Left lung (tissue), 10 donors: Measurements from ENCODE around the gene ICE2. TPM values are rescaled to one million over a fixed set of nuclear protein-coding genes. Genes with fewer than 3 reads are reported as not detected.
"Not testable (repeated sequence)": the region's sequence is repeated elsewhere in the genome, so short reads cannot be mapped to it uniquely, and the experiment has no call there.

Experiments
- ATAC-seq: fragments of 200-7000 bp; cut with Tn5 transposase; one replicate; pipeline ENCODE4 v1.9.1; 2020; ENCODE audit warnings: moderate library complexity
- DNase-seq, 4 donors: peaks; one replicate each; pipeline ENCODE4 v3.0.0-alpha.2; 2013 to 2020
- H3K27ac ChIP-seq, 2 donors: fragments of 200-600 bp; sonication (generic) in 1 of 2; one replicate each; pipeline versions ENCODE4 v1.5.0 to v1.8.0; 2020 to 2021
- H3K27me3 ChIP-seq, 2 donors: fragments of 200-600 bp; sonication (generic) in 1 of 2; one replicate each; pipeline versions ENCODE4 v1.5.0 to v1.8.0; 2020 to 2021
- H3K36me3 ChIP-seq, 2 donors: fragments of 200-600 bp; sonication (generic) in 1 of 2; one replicate each; pipeline versions ENCODE4 v1.5.0 to v1.8.0; 2020 to 2021
- H3K4me1 ChIP-seq, 2 donors: fragments of 200-600 bp; one replicate each; pipeline ENCODE4 v1.8.0; 2021
- H3K4me3 ChIP-seq, 2 donors: fragments of 200-600 bp; sonication (generic) in 1 of 2; one replicate each; pipeline versions ENCODE4 v1.5.0 to v1.8.0; 2020 to 2021; ENCODE audit warnings: mild to moderate bottlenecking in 1 of 2
- H3K9me3 ChIP-seq, 2 donors: fragments of 200-600 bp; sonication (generic) in 1 of 2; one replicate each; pipeline versions ENCODE4 v1.5.0 to v1.8.0; 2020 to 2021
- intact Hi-C, 2 donors: fragments of 100-400 bp; cut with DNase I; formaldehyde crosslinking; loops; one replicate each; pipeline versions ENCODE4 v1.11.2 to v1.14.2; 2022
- polyA plus RNA-seq, 6 donors: library from polyadenylated mRNA; unstranded; fragments of 120-200 nt; gene quantifications; one replicate each; pipeline ENCODE4 v1.2.1, GENCODE V29; 2013; ENCODE audit not compliant: insufficient read length in 6 of 6
- total RNA-seq, 2 donors: library from RNA; stranded (reverse); fragmentation: NEBNext Ultra II Directional; extraction: Animal tissue kit (Norgen Biotek cat#: 25700); gene quantifications; one replicate each; pipeline ENCODE4 v1.2.1, GENCODE V29; 2021
- TF ChIP-seq, protein P1 (sequence below), 2 donors: fragments of 200-600 bp; sonication (generic) in 1 of 2; IDR thresholded peaks; one replicate each; pipeline versions ENCODE4 v1.5.0 to v1.8.0; 2021; ENCODE audit warnings: antibody characterized with exemption in 2 of 2
- donor health status: DM: no; HTN: yes; CAD: no.
- donor health status: DM: no; HTN: no; CAD: no.

ICE2 gene
- total and polyA plus RNA-seq, 8 donors: 35.9 to 94.4 (median 80.8) TPM

DNA sequence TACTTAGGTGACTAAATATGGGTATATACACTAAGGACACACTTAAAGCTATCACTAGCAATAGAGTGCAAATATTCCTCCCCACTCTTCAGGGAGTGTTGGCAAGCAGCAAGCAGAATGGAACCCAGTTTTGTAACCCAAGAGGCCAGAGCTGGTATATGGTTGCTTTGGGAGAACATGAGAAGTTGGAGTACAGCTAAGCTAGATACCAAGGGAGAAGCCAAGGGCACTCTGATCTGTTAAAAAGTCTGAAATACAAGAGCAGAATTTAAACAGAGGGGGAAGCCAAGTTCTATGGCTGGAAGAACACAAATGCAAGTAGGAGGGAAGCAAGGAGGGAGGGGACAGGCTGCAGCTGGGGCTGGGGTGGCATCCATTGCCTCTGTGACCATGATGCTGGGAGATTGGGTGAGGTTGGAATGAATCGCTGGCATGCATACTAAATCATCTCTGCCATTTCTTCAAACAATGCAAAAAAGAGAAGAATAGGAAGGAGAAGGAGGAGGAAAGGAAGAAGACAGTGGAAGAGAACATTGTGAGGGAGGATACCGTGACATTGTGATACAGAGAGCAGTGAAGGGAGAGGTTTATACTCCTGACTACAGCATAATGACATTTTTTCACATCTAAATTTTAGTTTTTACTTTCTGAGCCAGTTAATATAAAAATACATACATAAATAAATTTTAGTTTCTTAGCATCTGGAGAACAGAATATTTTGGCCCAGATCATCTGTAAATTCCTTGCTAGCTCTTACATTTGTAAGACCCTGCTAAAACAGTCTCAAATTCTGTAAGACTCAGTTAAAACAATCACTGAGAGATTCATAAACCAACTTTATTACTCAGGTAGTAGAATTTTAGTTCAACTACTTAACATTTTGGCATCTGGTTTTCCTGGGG, 72.2 kb downstream of the ICE2 start:
- Histone ChIP-seq H3K9me3 (no peaks in the 10 kb centered on the region), H3K4me1 (peaks cover 18 to 31% of the 10 kb centered on the region in 2 donors), H3K27me3 (no peaks in the 10 kb centered on the region), H3K4me3 (no peak overlapping the region), H3K27ac (peak overlapping the region in 1 of 2 donors; percentile 72), H3K36me3 (no peaks in the 10 kb centered on the region)
- TF ChIP-seq, protein P1, sequence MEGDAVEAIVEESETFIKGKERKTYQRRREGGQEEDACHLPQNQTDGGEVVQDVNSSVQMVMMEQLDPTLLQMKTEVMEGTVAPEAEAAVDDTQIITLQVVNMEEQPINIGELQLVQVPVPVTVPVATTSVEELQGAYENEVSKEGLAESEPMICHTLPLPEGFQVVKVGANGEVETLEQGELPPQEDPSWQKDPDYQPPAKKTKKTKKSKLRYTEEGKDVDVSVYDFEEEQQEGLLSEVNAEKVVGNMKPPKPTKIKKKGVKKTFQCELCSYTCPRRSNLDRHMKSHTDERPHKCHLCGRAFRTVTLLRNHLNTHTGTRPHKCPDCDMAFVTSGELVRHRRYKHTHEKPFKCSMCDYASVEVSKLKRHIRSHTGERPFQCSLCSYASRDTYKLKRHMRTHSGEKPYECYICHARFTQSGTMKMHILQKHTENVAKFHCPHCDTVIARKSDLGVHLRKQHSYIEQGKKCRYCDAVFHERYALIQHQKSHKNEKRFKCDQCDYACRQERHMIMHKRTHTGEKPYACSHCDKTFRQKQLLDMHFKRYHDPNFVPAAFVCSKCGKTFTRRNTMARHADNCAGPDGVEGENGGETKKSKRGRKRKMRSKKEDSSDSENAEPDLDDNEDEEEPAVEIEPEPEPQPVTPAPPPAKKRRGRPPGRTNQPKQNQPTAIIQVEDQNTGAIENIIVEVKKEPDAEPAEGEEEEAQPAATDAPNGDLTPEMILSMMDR (IDR thresholded peaks at IDR 0.05): no peak
- intact Hi-C loops: no loop called here
- ATAC-seq (peak; percentile 32), DNase-seq (no peak)

- intact Hi-C loops: no loop called here
- Histone ChIP-seq H3K27me3 (no peaks in the 10 kb centered on the region), H3K9me3 (no peaks in the 10 kb centered on the region), H3K4me3 (no peak overlapping the region), H3K4me1 (peaks cover 18 to 31% of the 10 kb centered on the region in 2 donors), H3K27ac (no peak overlapping the region), H3K36me3 (no peaks in the 10 kb centered on the region)
- TF ChIP-seq, protein P1 (IDR thresholded peaks at IDR 0.05): no peak
- DNase-seq (no peak), ATAC-seq (no peak)
These were observed 73.5 kb downstream of the ICE2 start for GRCh38 chr15:60405399-60405798.

DNA sequence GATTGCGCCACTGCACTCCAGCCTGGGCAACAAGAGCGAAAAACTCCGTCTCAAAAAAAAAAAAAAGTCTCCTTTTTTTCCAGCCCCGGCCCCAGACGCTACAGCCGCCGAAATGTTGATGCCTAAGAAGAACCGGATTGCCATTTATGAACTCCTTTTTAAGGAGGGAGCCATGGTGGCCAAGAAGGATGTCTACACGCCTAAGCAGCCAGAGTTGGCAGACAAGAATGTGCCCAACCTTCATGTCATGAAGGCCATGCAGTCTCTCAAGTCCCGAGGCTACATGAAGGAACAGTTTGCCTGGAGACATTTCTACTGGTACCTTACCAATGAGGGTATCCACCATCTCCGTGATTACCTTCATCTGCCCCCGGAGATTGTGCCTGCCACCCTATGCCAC, 74.6 kb downstream of the ICE2 start:
- H3K36me3 ChIP-seq, H3K4me3 ChIP-seq, DNase-seq, intact Hi-C loops, H3K27ac ChIP-seq, ATAC-seq, H3K27me3 ChIP-seq, H3K9me3 ChIP-seq: not testable (repeated sequence)
- peaks cover 18 to 34% of the 10 kb centered on the region in 2 donors for H3K4me1 ChIP-seq

DNA sequence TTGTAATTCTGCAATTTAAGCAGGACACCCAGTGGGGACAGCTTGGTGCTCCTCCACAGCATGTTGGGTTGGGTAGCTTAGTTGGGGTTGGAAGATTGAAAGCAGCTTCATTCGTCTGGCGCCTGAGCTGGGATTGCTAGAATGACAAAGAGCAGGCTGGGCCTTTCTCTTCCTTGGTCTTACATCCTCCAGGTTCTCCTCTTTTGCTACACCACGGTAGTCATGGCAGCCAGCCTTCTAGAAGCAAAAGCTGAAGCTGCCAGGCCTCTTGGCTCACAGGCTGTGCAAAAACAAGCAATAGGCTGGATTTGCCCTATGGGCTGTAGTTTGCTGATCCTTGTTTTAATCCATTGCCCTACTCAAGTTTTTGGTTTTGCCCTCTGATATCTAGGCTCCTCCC, 78.0 kb downstream of the ICE2 start:
- Histone ChIP-seq H3K4me1 (peaks cover 4 to 13% of the 10 kb centered on the region in 2 donors), H3K4me3 (no peak overlapping the region), H3K36me3 (peaks cover 0 to 3% of the 10 kb centered on the region in 2 donors), H3K27ac (no peak overlapping the region), H3K9me3 (no peaks in the 10 kb centered on the region), H3K27me3 (peaks cover 0 to 25% of the 10 kb centered on the region in 2 donors)
- TF ChIP-seq, protein P1 (IDR thresholded peaks at IDR 0.05): no peak
- ATAC-seq (no peak), DNase-seq (no peak)
- intact Hi-C loops: no loop called here

DNA sequence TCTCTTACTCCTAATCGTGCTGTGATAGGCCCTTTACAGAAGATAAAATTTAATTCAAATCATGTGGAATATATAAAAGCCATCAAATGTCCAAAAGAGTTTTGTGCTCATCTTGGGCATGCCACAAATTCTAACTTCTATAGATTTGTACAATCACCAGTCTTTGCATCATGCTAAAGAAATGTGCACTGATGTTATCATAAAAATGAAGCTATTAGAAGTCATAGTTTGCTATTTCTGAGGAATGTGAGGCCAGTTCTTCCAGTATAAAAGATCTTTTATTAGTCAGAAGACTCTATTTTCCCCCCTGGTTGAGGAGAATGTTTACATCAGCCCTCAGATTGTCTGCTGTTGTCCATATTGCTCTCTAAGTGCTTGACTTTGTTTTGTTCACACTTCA, 79.0 kb downstream of the ICE2 start:
- DNase-seq (no peak), ATAC-seq (no peak)
- no peaks in the 10 kb centered on the region for H3K9me3 ChIP-seq
- intact Hi-C loops: no loop called here
- no peak overlapping the region for H3K4me3 ChIP-seq
- peaks cover 0 to 25% of the 10 kb centered on the region in 2 donors for H3K27me3 ChIP-seq
- H3K4me1 ChIP-seq: peaks cover 14 to 24% of the 10 kb centered on the region in 2 donors
- TF ChIP-seq, protein P1 (IDR thresholded peaks at IDR 0.05): no peak
- peak overlapping the region; percentile 16 to 58 for H3K27ac ChIP-seq
- peaks cover 0 to 13% of the 10 kb centered on the region in 2 donors for H3K36me3 ChIP-seq
